HCT116 (cell line): Measurements from ENCODE around the gene POLDIP2.

Source experiments
- EZH2 ChIP-seq: fragments of 200-600 bp; sonication (generic); IDR thresholded peaks from 2 replicates; pipeline ENCODE4 v1.6.1; 2017; ENCODE audit warnings: antibody characterized with exemption, mixed run types
- POLR2A ChIP-seq: IDR thresholded peaks from 2 replicates; pipeline ENCODE4 v1.7.0; 2011; ENCODE audit warnings: borderline replicate concordance; ENCODE audit not compliant: insufficient read depth, insufficient read length; ENCODE audit errors: extremely low read depth
- POLR2AphosphoS5 ChIP-seq: IDR thresholded peaks from 2 replicates; pipeline ENCODE4 v1.6.1; 2011; ENCODE audit warnings: mild to moderate bottlenecking, low read depth, low read length, moderate library complexity
- RAD21 ChIP-seq: IDR thresholded peaks from 2 replicates; pipeline ENCODE4 v1.6.1; 2012; ENCODE audit warnings: low read depth, mild to moderate bottlenecking
- SIN3A ChIP-seq: IDR thresholded peaks from 2 replicates; pipeline ENCODE4 v1.6.1; 2012; ENCODE audit warnings: low read depth
- SP1 ChIP-seq: IDR thresholded peaks from 2 replicates; pipeline ENCODE4 v1.6.1; 2012; ENCODE audit warnings: low read depth
- TF ChIP-seq, protein P1 (sequence below), 3 experiments: fragments of 200-600 bp in 1 of 3; sonication (generic) in 1 of 3; IDR thresholded peaks in 2 of 3; conservative IDR thresholded peaks in 1 of 3; 2 replicates each; pipeline ENCODE4 v1.5.1; 2012 to 2017; ENCODE audit warnings: low read depth in 2 of 3, low read length in 2 of 3, antibody characterized with exemption in 1 of 3, borderline replicate concordance in 1 of 3, control low read depth in 1 of 3, mild to moderate bottlenecking in 1 of 3, mixed read lengths in 1 of 3, mixed run types in 1 of 3, moderate library complexity in 1 of 3; ENCODE audit not compliant: insufficient read depth in 1 of 3
- TF ChIP-seq, protein P2 (sequence below): IDR thresholded peaks from 2 replicates; pipeline ENCODE4 v1.6.1; 2012; ENCODE audit warnings: low read depth

DNA sequence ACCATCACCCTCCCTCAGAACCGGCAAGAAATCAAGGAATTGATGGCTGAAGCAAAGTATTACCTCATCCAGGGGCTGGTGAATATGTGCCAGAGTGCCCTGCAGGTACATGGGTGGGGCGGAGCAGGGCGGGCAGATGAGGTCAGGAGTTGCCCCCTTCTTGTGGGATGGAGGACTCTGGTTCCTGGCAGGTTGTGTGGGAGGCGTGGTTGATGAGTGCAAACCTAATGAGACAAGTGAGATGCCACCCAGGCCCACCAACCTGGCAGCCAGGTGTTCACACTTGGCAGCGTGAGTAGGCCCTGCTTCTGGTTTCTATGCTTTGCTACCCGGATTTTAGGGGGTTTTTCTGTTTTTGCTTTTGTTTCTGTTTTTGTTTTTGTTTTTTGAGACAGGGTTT lies 17.0 kb downstream of the POLDIP2 start:
- TF ChIP-seq EZH2, result no peak
- TF ChIP-seq, protein P1, sequence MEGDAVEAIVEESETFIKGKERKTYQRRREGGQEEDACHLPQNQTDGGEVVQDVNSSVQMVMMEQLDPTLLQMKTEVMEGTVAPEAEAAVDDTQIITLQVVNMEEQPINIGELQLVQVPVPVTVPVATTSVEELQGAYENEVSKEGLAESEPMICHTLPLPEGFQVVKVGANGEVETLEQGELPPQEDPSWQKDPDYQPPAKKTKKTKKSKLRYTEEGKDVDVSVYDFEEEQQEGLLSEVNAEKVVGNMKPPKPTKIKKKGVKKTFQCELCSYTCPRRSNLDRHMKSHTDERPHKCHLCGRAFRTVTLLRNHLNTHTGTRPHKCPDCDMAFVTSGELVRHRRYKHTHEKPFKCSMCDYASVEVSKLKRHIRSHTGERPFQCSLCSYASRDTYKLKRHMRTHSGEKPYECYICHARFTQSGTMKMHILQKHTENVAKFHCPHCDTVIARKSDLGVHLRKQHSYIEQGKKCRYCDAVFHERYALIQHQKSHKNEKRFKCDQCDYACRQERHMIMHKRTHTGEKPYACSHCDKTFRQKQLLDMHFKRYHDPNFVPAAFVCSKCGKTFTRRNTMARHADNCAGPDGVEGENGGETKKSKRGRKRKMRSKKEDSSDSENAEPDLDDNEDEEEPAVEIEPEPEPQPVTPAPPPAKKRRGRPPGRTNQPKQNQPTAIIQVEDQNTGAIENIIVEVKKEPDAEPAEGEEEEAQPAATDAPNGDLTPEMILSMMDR (IDR thresholded peaks at IDR 0.05 in 2 of 3, conservative IDR thresholded peaks at IDR 0.05 in 1 of 3; ENCODE audit: borderline replicate concordance in 1 of 3, insufficient read depth in 1 of 3, low read depth in 2 of 3, low read length in 2 of 3), result no peak
- TF ChIP-seq POLR2A, result no peak
- no peak for TF ChIP-seq POLR2AphosphoS5
- TF ChIP-seq, protein P2, sequence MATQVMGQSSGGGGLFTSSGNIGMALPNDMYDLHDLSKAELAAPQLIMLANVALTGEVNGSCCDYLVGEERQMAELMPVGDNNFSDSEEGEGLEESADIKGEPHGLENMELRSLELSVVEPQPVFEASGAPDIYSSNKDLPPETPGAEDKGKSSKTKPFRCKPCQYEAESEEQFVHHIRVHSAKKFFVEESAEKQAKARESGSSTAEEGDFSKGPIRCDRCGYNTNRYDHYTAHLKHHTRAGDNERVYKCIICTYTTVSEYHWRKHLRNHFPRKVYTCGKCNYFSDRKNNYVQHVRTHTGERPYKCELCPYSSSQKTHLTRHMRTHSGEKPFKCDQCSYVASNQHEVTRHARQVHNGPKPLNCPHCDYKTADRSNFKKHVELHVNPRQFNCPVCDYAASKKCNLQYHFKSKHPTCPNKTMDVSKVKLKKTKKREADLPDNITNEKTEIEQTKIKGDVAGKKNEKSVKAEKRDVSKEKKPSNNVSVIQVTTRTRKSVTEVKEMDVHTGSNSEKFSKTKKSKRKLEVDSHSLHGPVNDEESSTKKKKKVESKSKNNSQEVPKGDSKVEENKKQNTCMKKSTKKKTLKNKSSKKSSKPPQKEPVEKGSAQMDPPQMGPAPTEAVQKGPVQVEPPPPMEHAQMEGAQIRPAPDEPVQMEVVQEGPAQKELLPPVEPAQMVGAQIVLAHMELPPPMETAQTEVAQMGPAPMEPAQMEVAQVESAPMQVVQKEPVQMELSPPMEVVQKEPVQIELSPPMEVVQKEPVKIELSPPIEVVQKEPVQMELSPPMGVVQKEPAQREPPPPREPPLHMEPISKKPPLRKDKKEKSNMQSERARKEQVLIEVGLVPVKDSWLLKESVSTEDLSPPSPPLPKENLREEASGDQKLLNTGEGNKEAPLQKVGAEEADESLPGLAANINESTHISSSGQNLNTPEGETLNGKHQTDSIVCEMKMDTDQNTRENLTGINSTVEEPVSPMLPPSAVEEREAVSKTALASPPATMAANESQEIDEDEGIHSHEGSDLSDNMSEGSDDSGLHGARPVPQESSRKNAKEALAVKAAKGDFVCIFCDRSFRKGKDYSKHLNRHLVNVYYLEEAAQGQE, result no peak
- no peak for TF ChIP-seq SIN3A
- TF ChIP-seq RAD21, result no peak
- no peak for TF ChIP-seq SP1
